ENCODE results near the gene NMNAT3. TPM values are rescaled to one million over a fixed set of nuclear protein-coding genes. Genes with fewer than 3 reads are reported as not detected.

The NMNAT3 gene
- total RNA-seq, 6 donors from 2014 or later = 3.3 to 8.4 (median 5.5) TPM

- Histone ChIP-seq H3K4me1 (no peaks in the 10 kb centered on the region), H3K36me3 (no peaks in the 10 kb centered on the region), H3K9me3 (no peaks in the 10 kb centered on the region), H3K27me3 (no peaks in the 10 kb centered on the region), H3K27ac (peak overlapping the region in 1 of 4 donors; percentile 26), H3K4me3 (no peak overlapping the region)
- DNase-seq (no peak), ATAC-seq (ENCODE audit: low FRiP score in 2 of 2) (peak in 1 of 2 donors; percentile 70)
- TF ChIP-seq, protein P1, sequence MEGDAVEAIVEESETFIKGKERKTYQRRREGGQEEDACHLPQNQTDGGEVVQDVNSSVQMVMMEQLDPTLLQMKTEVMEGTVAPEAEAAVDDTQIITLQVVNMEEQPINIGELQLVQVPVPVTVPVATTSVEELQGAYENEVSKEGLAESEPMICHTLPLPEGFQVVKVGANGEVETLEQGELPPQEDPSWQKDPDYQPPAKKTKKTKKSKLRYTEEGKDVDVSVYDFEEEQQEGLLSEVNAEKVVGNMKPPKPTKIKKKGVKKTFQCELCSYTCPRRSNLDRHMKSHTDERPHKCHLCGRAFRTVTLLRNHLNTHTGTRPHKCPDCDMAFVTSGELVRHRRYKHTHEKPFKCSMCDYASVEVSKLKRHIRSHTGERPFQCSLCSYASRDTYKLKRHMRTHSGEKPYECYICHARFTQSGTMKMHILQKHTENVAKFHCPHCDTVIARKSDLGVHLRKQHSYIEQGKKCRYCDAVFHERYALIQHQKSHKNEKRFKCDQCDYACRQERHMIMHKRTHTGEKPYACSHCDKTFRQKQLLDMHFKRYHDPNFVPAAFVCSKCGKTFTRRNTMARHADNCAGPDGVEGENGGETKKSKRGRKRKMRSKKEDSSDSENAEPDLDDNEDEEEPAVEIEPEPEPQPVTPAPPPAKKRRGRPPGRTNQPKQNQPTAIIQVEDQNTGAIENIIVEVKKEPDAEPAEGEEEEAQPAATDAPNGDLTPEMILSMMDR (IDR thresholded peaks at IDR 0.05) = peak in 2 of 6 experiments; percentile 10 to 27
- TF ChIP-seq POLR2AphosphoS5 (IDR thresholded peaks at IDR 0.05) = no peak
- 78 to 82% methylated on average over 5 to 7 of the region's 7 CpGs for WGBS, 2 donors
Measured at GRCh38 chr3:139519998-139520737, 157.6 kb downstream of the NMNAT3 start.

GRCh38 chr3:139518926-139519842 is 158.6 kb downstream of the NMNAT3 start:
- Histone ChIP-seq H3K4me1 (no peaks in the 10 kb centered on the region), H3K27me3 (no peaks in the 10 kb centered on the region), H3K4me3 (no peak overlapping the region), H3K27ac (no peak overlapping the region), H3K9me3 (no peaks in the 10 kb centered on the region), H3K36me3 (no peaks in the 10 kb centered on the region)
- WGBS, 2 donors = 92 to 95% methylated on average over 9 of the region's 9 CpGs
- TF ChIP-seq POLR2A (IDR thresholded peaks at IDR 0.05) (no peak), POLR2AphosphoS5 (IDR thresholded peaks at IDR 0.05) (no peak), EP300 (IDR thresholded peaks at IDR 0.05) (no peak)
- TF ChIP-seq, protein P1 (IDR thresholded peaks at IDR 0.05) = no peak
- no peak for DNase-seq
- no peak for ATAC-seq (ENCODE audit: low FRiP score in 2 of 2)

GRCh38 chr3:139518306-139518705 is 159.5 kb downstream of the NMNAT3 start:
- H3K27me3 ChIP-seq = no peaks in the 10 kb centered on the region
- peak in 1 of 2 donors; percentile 1 for DNase-seq
- no peaks in the 10 kb centered on the region for H3K9me3 ChIP-seq
- no peak for ATAC-seq (ENCODE audit: low FRiP score in 2 of 2)
- no peaks in the 10 kb centered on the region for H3K36me3 ChIP-seq
- no peak overlapping the region for H3K27ac ChIP-seq
- no peaks in the 10 kb centered on the region for H3K4me1 ChIP-seq
- TF ChIP-seq POLR2AphosphoS5 (IDR thresholded peaks at IDR 0.05) = no peak
- TF ChIP-seq, protein P1 (IDR thresholded peaks at IDR 0.05) = no peak
- WGBS, 2 donors = 72 to 89% methylated on average over 6 of the region's 6 CpGs
- no peak overlapping the region for H3K4me3 ChIP-seq

- no peaks in the 10 kb centered on the region for H3K36me3 ChIP-seq
- WGBS, 2 donors = 72 to 79% methylated on average over 5 of the region's 5 CpGs
- TF ChIP-seq, protein P1 (IDR thresholded peaks at IDR 0.05) = no peak
- TF ChIP-seq POLR2A (IDR thresholded peaks at IDR 0.05) (no peak), POLR2AphosphoS5 (IDR thresholded peaks at IDR 0.05) (no peak), EP300 (IDR thresholded peaks at IDR 0.05) (no peak)
- H3K27me3 ChIP-seq = no peaks in the 10 kb centered on the region
- H3K4me3 ChIP-seq = no peak overlapping the region
- H3K27ac ChIP-seq = no peak overlapping the region
- no peaks in the 10 kb centered on the region for H3K9me3 ChIP-seq
- no peak for DNase-seq
- no peaks in the 10 kb centered on the region for H3K4me1 ChIP-seq
- no peak for ATAC-seq (ENCODE audit: low FRiP score in 2 of 2)
Measured at GRCh38 chr3:139517321-139518065, 160.3 kb downstream of the NMNAT3 start.

Data from upper lobe of left lung (tissue), 6 donors.